Endothelial cell of umbilical vein (primary cell): ENCODE measurements around the gene INSIG2. TPM values are rescaled to one million over a fixed set of nuclear protein-coding genes. Genes with fewer than 3 reads are reported as not detected.

ENCODE experiments used
- BruUV-seq: library from RNA; stranded (reverse); fragments of 400-500 nt; replicated peaks from 2 replicates; lab custom pipeline; 2021; lab: Mats Ljungman, UMichigan
- CTCF ChIA-PET: fragments of 300-600, 350-600 bp; sonication (Branson Sonifier 250); formaldehyde crosslinking; loops from one replicate; lab custom pipeline; 2021; ENCODE audit warnings: antibody characterized with exemption, inconsistent platforms; lab: Charles Lee
- POLR2A ChIA-PET: fragments of 300-600, 350-600 bp; sonication (Branson Sonifier 250); formaldehyde crosslinking; loops from one replicate; lab custom pipeline; 2021; ENCODE audit warnings: antibody characterized with exemption, inconsistent platforms; lab: Charles Lee
- DNase-seq: peaks from one replicate; pipeline ENCODE4 v3.0.0-alpha.2; 2011; ENCODE audit warnings: low read depth, low spot score
- FAIRE-seq: peaks from 2 replicates; lab custom pipeline; 2011; peaks lifted over from hg19 to GRCh38; lab: Jason Lieb, UNC
- H2AFZ ChIP-seq: 2 replicates; pipeline ENCODE4 v1.6.0; 2012; ENCODE audit warnings: low read depth, low read length, control low read depth, inconsistent platforms
- H3K27ac ChIP-seq: 2 replicates; pipeline ENCODE4 v1.5.1; 2011; ENCODE audit warnings: low read depth, mild to moderate bottlenecking, control low read depth, low read length, moderate library complexity; ENCODE audit not compliant: insufficient read depth
- H3K27me3 ChIP-seq, 2 experiments: 2 replicates each; pipeline versions ENCODE4 v1.6.0 to v1.6.1; 2011; ENCODE audit warnings: low read length in 2 of 2, mixed read lengths in 1 of 2; ENCODE audit not compliant: control insufficient read depth in 2 of 2, insufficient read depth in 2 of 2
- H3K36me3 ChIP-seq, 2 experiments: 2 replicates in 1 of 2; 3 replicates in 1 of 2; pipeline ENCODE4 v1.5.1; 2011; ENCODE audit warnings: low read length in 2 of 2, mild to moderate bottlenecking in 1 of 2, moderate library complexity in 1 of 2; ENCODE audit not compliant: control insufficient read depth in 2 of 2, insufficient read depth in 2 of 2; ENCODE audit errors: extremely low read depth in 1 of 2
- H3K4me1 ChIP-seq: 3 replicates; pipeline ENCODE4 v1.5.1; 2011; ENCODE audit warnings: mild to moderate bottlenecking, low read length; ENCODE audit not compliant: control insufficient read depth, insufficient read depth; ENCODE audit errors: extremely low read depth
- H3K4me2 ChIP-seq: 2 replicates; pipeline ENCODE4 v1.6.1; 2011; ENCODE audit warnings: low read length, control low read depth, mixed read lengths; ENCODE audit not compliant: insufficient read depth
- H3K4me3 ChIP-seq, 3 experiments: fragments of 200-600 bp in 1 of 3; sonication (generic), shearing (Covaris generic) in 1 of 3; replicated peaks in 1 of 3; 2 replicates each; pipeline ENCODE4 v1.5.1; 2011 to 2016; ENCODE audit warnings: control low read depth in 3 of 3, low read length in 3 of 3, mild to moderate bottlenecking in 2 of 3, inconsistent platforms in 1 of 3, low read depth in 1 of 3, moderate library complexity in 1 of 3; ENCODE audit not compliant: insufficient read depth in 1 of 3
- H3K79me2 ChIP-seq: 2 replicates; pipeline ENCODE4 v1.6.0; 2012; ENCODE audit warnings: low read length, inconsistent platforms; ENCODE audit not compliant: control insufficient read depth, insufficient read depth
- H3K9ac ChIP-seq: replicated peaks from 2 replicates; pipeline ENCODE3; 2011; ENCODE audit warnings: low read length, control low read depth; ENCODE audit not compliant: insufficient read depth; ENCODE audit errors: extremely low read depth
- H3K9me1 ChIP-seq: replicated peaks from 3 replicates; pipeline ENCODE4 v1.6.0; 2011; ENCODE audit warnings: mild to moderate bottlenecking, low read length; ENCODE audit not compliant: control insufficient read depth, insufficient read depth; ENCODE audit errors: extremely low read depth
- H3K9me3 ChIP-seq: replicated peaks from 2 replicates; pipeline ENCODE4 v1.5.1; 2012; ENCODE audit warnings: low read length, inconsistent platforms; ENCODE audit not compliant: control insufficient read depth, insufficient read depth
- H4K20me1 ChIP-seq: replicated peaks from 2 replicates; pipeline ENCODE3; 2011; ENCODE audit warnings: mild to moderate bottlenecking, low read length; ENCODE audit not compliant: control insufficient read depth, insufficient read depth; ENCODE audit errors: extremely low read depth
- EZH2 ChIP-seq: IDR thresholded peaks from 2 replicates; pipeline ENCODE4 v1.6.1; 2012; ENCODE audit warnings: borderline replicate concordance, low read depth, mild to moderate bottlenecking, moderate library complexity, low read length, inconsistent platforms; ENCODE audit not compliant: severe bottlenecking
- FOS ChIP-seq: IDR thresholded peaks from 2 replicates; pipeline ENCODE4 v1.6.1; 2011; ENCODE audit warnings: mild to moderate bottlenecking, low read length, moderate library complexity, borderline replicate concordance; ENCODE audit not compliant: insufficient read depth
- GATA2 ChIP-seq: IDR thresholded peaks from 2 replicates; pipeline ENCODE4 v1.7.0; 2011; ENCODE audit warnings: low read depth, mild to moderate bottlenecking, moderate library complexity, mixed read lengths, low read length; ENCODE audit not compliant: insufficient read length, insufficient read depth
- JUN ChIP-seq: IDR thresholded peaks from 2 replicates; pipeline ENCODE4 v1.6.1; 2011; ENCODE audit warnings: borderline replicate concordance, low read depth; ENCODE audit not compliant: insufficient read length, insufficient read depth
- MYC ChIP-seq: IDR thresholded peaks from one replicate; pipeline ENCODE4 v1.6.1; 2011; ENCODE audit warnings: mild to moderate bottlenecking, low read depth, low read length
- POLR2A ChIP-seq: IDR thresholded peaks from 2 replicates; pipeline ENCODE4 v1.6.1; 2012; ENCODE audit warnings: low read depth, mild to moderate bottlenecking, control low read depth, low read length
- POLR2AphosphoS5 ChIP-seq: IDR thresholded peaks from 2 replicates; pipeline ENCODE4 v1.6.1; 2012; ENCODE audit warnings: low read depth, mild to moderate bottlenecking, control low read depth, low read length, moderate library complexity; ENCODE audit not compliant: insufficient read depth
- dilution Hi-C: fragments of 300-500 bp; cut with MboI; formaldehyde crosslinking; loops from one replicate; pipeline ENCODE4 v1.15.0; 2019; ENCODE audit warnings: low sequenced_read_pairs; ENCODE audit not compliant: extremely low pct_ligation_motif_present
- intact Hi-C: fragments of 100-400 bp; cut with micrococcal nuclease; formaldehyde crosslinking; loops from one replicate; pipeline ENCODE4 v1.10.0; 2022
- polyA plus RNA-seq, 4 experiments: library from polyadenylated mRNA; depleted of rRNA in 3 of 4; stranded (reverse) in 3 of 4; unstranded in 1 of 4; fragments of >200 nt; gene quantifications; 2 replicates each; pipeline versions ENCODE4 v1.2.1 to v1.2.3, GENCODE V29; 2011 to 2012; ENCODE audit warnings: missing spikeins in 1 of 4
- total RNA-seq: library from RNA; stranded (reverse); gene quantifications from 2 replicates; pipeline ENCODE4 v1.2.3, GENCODE V29; 2021
- TF ChIP-seq, protein P1 (sequence below): IDR thresholded peaks from 2 replicates; pipeline ENCODE4 v1.6.1; 2011; ENCODE audit not compliant: insufficient read depth, insufficient read length
- TF ChIP-seq, protein P2 (sequence below), 2 donors: IDR thresholded peaks; 1 replicate in 1 of 2; 2 replicates in 1 of 2; pipeline ENCODE4 v1.5.1; 2011; ENCODE audit warnings: low read length in 2 of 2, mild to moderate bottlenecking in 2 of 2, moderate library complexity in 2 of 2, control low read depth in 1 of 2, inconsistent platforms in 1 of 2, low read depth in 1 of 2; ENCODE audit not compliant: insufficient read depth in 1 of 2; ENCODE audit errors: extremely low read depth in 1 of 2

The INSIG2 gene
- total and polyA plus RNA-seq, 2 donors (not counting 3 experiments of a cell fraction or from before 2014, with no cell fraction given), result 24.1 to 26.9 TPM

DNA sequence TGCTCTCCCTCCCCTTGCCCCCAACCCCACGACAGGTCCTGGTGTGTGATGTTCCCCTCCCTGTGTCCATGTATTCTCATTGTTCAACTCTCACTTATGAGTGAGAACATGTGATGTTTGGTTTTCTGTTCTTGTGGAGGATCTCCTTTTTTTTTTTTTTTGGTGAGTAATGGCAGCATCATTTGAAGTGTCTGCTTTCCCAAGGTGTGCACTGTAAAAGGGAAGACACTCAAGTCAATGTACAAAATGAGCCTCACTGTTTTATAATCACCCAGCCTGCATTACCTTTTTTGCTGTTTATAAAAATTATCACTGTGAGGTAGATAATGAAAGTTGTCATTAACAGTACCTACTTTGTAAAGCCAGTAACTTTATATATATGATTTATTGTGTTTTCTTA, 56.9 kb downstream of the INSIG2 start:
- no peak overlapping the region for H3K4me3 ChIP-seq
- no peaks in the 10 kb centered on the region for H3K36me3 ChIP-seq
- BruUV-seq, result no TSS peak
- H4K20me1 ChIP-seq, result no peaks in the 10 kb centered on the region
- DNase-seq, result no peak
- dilution Hi-C loops (no loop called here), intact Hi-C loops (no loop called here)
- H3K27me3 ChIP-seq, result peaks cover 0 to 2% of the 10 kb centered on the region in 2 experiments
- ChIA-PET CTCF (interaction anchor here (0.9 to 6.8 kb wide), 2 partner anchors 63 to 98 kb away, joined by 3 to 112 read pairs; no protein-coding TSS in a partner anchor), POLR2A (no interaction called here)
- no peak overlapping the region for H2AFZ ChIP-seq
- H3K9me1 ChIP-seq, result no peaks in the 10 kb centered on the region
- no peak overlapping the region for H3K9ac ChIP-seq
- H3K4me2 ChIP-seq, result no peak overlapping the region
- no peak for FAIRE-seq
- H3K27ac ChIP-seq, result no peak overlapping the region
- TF ChIP-seq EZH2 (no peak), JUN (no peak), POLR2A (no peak), MYC (no peak), GATA2 (no peak), POLR2AphosphoS5 (no peak), FOS (no peak)
- TF ChIP-seq, protein P1, sequence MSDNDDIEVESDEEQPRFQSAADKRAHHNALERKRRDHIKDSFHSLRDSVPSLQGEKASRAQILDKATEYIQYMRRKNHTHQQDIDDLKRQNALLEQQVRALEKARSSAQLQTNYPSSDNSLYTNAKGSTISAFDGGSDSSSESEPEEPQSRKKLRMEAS, result no peak
- TF ChIP-seq, protein P2, sequence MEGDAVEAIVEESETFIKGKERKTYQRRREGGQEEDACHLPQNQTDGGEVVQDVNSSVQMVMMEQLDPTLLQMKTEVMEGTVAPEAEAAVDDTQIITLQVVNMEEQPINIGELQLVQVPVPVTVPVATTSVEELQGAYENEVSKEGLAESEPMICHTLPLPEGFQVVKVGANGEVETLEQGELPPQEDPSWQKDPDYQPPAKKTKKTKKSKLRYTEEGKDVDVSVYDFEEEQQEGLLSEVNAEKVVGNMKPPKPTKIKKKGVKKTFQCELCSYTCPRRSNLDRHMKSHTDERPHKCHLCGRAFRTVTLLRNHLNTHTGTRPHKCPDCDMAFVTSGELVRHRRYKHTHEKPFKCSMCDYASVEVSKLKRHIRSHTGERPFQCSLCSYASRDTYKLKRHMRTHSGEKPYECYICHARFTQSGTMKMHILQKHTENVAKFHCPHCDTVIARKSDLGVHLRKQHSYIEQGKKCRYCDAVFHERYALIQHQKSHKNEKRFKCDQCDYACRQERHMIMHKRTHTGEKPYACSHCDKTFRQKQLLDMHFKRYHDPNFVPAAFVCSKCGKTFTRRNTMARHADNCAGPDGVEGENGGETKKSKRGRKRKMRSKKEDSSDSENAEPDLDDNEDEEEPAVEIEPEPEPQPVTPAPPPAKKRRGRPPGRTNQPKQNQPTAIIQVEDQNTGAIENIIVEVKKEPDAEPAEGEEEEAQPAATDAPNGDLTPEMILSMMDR (IDR thresholded peaks at IDR 0.05; ENCODE audit: extremely low read depth in 1 of 2, insufficient read depth in 1 of 2, low read depth in 1 of 2, low read length in 2 of 2), result no peak
- no peaks in the 10 kb centered on the region for H3K4me1 ChIP-seq
- H3K79me2 ChIP-seq, result no peaks in the 10 kb centered on the region
- no peaks in the 10 kb centered on the region for H3K9me3 ChIP-seq
